HUDEP-2 (cell line): ENCODE results near the gene SUN3.
"Not testable (repeated sequence)": the region's sequence is repeated elsewhere in the genome, so short reads cannot be mapped to it uniquely, and the experiment has no call there.

Experiments
- DNase-seq, 76 experiments: peaks; one replicate each; lab custom pipeline; 2025; ENCODE audit not compliant: unreplicated experiment in 76 of 76; lab: John Stamatoyannopoulos, UW

Gene SUN3

DNA sequence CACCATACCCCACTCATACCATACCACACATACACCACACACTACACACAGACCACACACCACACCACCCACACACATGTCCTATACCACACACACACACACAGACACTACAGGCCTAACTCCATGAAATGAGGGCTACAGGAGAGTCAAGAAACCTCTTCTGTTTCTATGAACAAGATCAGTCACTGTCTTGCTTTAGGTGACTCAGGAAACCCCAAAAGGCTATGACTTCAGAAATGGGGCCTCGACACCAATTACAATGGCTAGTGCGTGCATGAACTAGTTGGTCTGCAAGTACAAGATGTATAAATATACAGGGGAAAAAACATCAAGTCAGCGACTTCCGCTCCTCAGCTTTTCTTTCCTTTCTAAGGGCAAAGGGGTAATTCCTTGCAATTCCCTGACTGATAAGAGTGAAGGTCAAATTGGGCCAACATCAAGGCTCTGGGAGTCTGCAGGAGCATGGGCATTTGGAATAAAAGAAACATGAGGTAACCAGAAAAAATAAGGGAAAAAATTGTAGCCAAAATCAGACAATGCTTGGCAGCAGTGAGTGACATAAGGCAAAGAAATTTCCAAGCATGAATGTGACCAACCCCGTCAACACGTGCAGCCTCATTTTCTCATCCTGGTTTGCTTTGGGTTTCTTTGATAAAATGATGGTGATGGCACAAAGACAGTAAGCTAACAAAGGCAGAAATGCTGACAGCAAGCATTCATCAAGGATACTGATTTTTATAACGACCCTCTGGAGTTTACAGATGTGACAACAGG, 82.1 kb downstream of the SUN3 start:
- DNase-seq: no peak

- peak in 50 of 76 experiments; percentile 5 to 74 (median 39) for DNase-seq
Observed at GRCh38 chr7:47945261-47946015, 83.5 kb downstream of the SUN3 start.

GRCh38 chr7:47944536-47945260, 84.2 kb downstream of the SUN3 start:
- no peak for DNase-seq

DNA sequence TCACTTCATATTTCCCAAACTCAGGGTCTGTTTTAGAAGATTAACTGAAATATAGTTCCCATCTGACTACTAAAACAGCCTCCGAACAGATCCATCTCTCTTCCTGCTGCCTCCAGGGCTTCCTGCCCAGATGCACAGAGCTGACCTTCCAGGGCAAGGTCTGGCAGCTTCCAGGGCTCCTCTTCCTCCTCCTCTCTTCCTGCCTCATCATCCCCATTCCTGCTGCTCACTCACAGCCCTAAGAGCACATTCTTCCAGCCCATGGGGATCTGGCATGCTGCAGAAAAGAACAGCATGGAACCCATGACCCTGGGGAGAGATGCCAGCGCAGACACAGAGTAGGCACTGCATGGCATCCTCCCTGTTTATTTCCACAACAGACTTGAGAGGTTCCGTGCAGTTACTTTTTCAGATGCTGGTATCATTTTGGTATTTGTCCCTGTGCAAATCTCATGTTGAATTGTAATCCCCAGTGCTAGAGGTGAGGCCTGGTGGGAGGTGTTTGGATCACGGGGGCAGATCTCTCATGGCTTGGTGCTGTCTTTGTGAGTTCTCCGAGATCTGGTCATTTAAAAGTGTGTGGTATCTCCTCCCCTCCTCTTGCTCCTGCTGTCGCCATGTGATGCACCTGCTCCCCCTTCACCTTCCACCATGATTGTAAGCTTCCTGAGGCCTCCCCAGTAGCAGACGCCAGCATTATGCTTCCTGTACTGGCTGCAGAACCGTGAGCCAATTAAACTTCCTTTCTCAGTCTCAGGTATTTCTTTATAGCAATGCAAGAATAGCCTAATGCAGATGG, 85.0 kb downstream of the SUN3 start:
- DNase-seq: no peak

DNA sequence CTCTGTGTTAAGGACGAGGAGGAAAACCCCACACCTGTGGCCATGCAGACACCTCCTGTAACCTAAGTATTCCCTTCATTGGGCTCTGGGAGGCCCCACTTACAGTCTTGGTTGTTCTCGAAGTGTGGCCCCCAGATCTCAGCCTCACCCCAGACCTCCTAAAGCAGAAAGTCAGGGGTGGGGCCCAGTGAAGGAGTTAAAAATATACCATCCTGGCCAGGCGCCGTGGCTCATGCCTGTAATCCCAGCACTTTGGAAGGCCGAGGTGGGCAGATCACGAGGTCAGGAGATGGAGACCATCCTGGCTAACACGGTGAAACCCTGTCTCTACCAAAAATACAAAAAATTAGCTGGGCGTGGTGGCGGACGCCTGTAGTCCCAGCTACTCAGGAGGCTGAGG, 86.3 kb downstream of the SUN3 start:
- DNase-seq: not testable (repeated sequence)

- DNase-seq: no peak
Observed at GRCh38 chr7:47942132-47942531, 86.8 kb downstream of the SUN3 start.

- no peak for DNase-seq
Observed at GRCh38 chr7:47941136-47941844, 87.6 kb downstream of the SUN3 start.

DNA sequence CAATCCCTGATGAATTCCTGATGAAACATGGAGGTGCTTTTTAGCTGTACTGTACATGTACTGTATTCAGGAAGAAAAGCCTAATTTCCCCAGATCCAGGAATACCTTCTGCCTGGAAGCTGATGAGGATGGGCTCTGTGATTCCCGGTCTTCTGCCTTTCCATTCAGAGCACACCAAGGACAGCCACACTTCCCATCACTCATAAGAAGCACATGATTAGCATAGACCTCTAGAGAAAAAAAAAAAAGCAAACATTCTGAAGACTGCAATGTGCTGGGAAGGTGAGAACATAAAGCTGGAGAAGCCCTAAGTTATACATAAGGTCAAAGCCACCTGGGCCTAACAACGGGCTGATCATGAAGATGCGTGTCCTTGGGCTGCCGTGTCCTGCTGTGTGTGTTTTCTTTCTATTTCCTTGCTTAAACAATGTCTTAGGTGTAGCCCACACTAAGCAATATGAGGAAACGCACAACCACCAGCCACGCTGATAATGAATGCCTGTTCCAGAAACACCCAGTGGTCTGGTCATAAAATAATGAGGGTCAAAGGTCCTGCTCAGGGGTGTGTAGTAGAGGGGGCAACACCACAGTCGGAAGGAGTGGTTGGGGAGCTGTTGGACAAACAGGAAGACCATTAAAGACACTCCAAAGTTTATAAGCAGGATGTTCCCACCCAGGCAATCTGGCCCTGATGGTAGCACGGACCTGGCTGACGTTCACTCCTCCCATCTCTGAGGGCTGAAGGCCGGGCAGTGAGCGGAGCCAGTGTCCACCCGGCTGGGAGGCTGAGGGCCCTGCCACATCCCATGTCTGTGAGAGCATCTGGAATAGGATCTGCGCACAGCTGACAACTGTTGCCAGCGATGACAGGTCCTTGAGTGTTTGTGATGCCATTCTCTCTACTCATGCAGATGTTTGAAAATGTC, 88.6 kb downstream of the SUN3 start:
- DNase-seq: no peak

GRCh38 chr7:47939425-47940036, 89.4 kb downstream of the SUN3 start:
- no peak for DNase-seq

DNA sequence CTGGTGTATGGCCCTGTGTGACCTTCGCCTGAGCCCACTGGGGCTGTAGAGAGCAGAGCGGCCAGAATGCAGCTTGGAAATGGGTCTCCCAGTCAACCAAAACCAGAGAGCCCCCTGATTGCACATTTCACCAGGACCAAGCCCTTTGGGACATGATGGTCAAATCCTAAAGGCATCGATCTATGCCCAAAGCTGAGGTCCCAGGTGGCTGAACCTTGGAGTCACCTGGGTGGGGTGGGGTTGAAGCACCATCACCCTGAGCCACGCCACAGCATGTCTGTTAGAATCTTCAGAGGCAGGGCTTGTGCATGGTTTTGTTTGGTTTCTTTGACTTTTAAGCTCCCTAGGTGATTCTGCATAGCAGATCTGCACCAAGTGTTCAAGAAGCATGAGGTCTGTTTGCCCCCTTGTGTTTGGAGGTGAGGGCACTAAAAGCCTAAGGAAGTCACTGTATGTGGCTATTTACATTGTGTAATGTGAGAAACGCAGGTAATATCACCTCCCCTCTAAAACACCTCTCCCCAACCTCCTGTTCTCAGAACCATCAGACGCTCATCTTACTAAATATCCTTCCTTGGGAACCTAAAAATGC, 90.2 kb downstream of the SUN3 start:
- no peak for DNase-seq

GRCh38 chr7:47937711-47938573, 91.0 kb downstream of the SUN3 start:
- no peak for DNase-seq
